H9 (cell line): ENCODE data around the gene DCHS2. TPM values are rescaled to one million over a fixed set of nuclear protein-coding genes. Genes with fewer than 3 reads are reported as not detected.

Source experiments
- DNase-seq: peaks from one replicate; pipeline ENCODE4 v3.0.0-alpha.2; 2017
- H2AFZ ChIP-seq: one replicate; pipeline ENCODE4 v1.6.1; 2013; ENCODE audit warnings: mild to moderate bottlenecking, low read length, control low read depth, moderate library complexity
- H2AK5ac ChIP-seq: 2 replicates; pipeline ENCODE4 v1.6.1; 2013; ENCODE audit warnings: low read length, control low read depth, mixed read lengths; ENCODE audit not compliant: insufficient read length
- H2BK120ac ChIP-seq: one replicate; pipeline ENCODE4 v1.6.1; 2013; ENCODE audit warnings: low read depth, mild to moderate bottlenecking, low read length, control low read depth, inconsistent platforms; ENCODE audit not compliant: poor library complexity, severe bottlenecking
- H2BK12ac ChIP-seq: 2 replicates; pipeline ENCODE4 v1.6.1; 2013; ENCODE audit warnings: low read length, control low read depth, mixed read lengths, low read depth; ENCODE audit not compliant: insufficient read length
- H2BK15ac ChIP-seq: 2 replicates; pipeline ENCODE4 v1.6.1; 2013; ENCODE audit warnings: low read depth, low read length, control low read depth
- H2BK20ac ChIP-seq: one replicate; pipeline ENCODE4 v1.6.1; 2013; ENCODE audit warnings: low read depth, mild to moderate bottlenecking, low read length, control low read depth, inconsistent platforms; ENCODE audit not compliant: poor library complexity, severe bottlenecking
- H2BK5ac ChIP-seq: 2 replicates; pipeline ENCODE4 v1.6.1; 2013; ENCODE audit warnings: low read length, control low read depth, mixed read lengths; ENCODE audit not compliant: insufficient read length
- H3K14ac ChIP-seq: 2 replicates; pipeline ENCODE4 v1.6.1; 2013; ENCODE audit warnings: low read length, control low read depth; ENCODE audit not compliant: insufficient read depth
- H3K18ac ChIP-seq: 2 replicates; pipeline ENCODE4 v1.6.1; 2013; ENCODE audit warnings: low read depth, mild to moderate bottlenecking, mixed read lengths, low read length, control low read depth; ENCODE audit not compliant: insufficient read length
- H3K23ac ChIP-seq: 2 replicates; pipeline ENCODE4 v1.6.1; 2013; ENCODE audit warnings: low read length, control low read depth, mixed read lengths, low read depth; ENCODE audit not compliant: insufficient read length
- H3K23me2 ChIP-seq: 2 replicates; pipeline ENCODE4 v1.6.1; 2013; ENCODE audit warnings: low read depth, mild to moderate bottlenecking, mixed read lengths, low read length, control low read depth; ENCODE audit not compliant: insufficient read length, poor library complexity, severe bottlenecking
- H3K27ac ChIP-seq: 2 replicates; pipeline ENCODE4 v1.5.1; 2013; ENCODE audit warnings: low read length, control low read depth, mixed read lengths, low read depth; ENCODE audit not compliant: insufficient read length
- H3K27me3 ChIP-seq: 2 replicates; pipeline ENCODE4 v1.6.1; 2013; ENCODE audit warnings: low read length, control low read depth, inconsistent platforms; ENCODE audit not compliant: insufficient read depth
- H3K4ac ChIP-seq: 2 replicates; pipeline ENCODE4 v1.6.1; 2013; ENCODE audit warnings: low read depth, mild to moderate bottlenecking, control low read depth, inconsistent platforms, low read length, moderate library complexity
- H3K4me1 ChIP-seq: 2 replicates; pipeline ENCODE4 v1.6.1; 2013; ENCODE audit warnings: low read length, control low read depth, inconsistent platforms; ENCODE audit not compliant: insufficient read depth
- H3K4me2 ChIP-seq: 2 replicates; pipeline ENCODE4 v1.6.1; 2013; ENCODE audit warnings: low read length, control low read depth, mixed read lengths; ENCODE audit not compliant: insufficient read length, insufficient read depth
- H3K56ac ChIP-seq: 2 replicates; pipeline ENCODE4 v1.6.1; 2013; ENCODE audit warnings: low read depth, mild to moderate bottlenecking, mixed read lengths, low read length, control low read depth; ENCODE audit not compliant: insufficient read length
- H3K79me1 ChIP-seq: 2 replicates; pipeline ENCODE4 v1.6.1; 2013; ENCODE audit warnings: low read depth, mild to moderate bottlenecking, moderate library complexity, low read length, control low read depth, inconsistent platforms; ENCODE audit not compliant: insufficient read depth, poor library complexity, severe bottlenecking
- H3K79me2 ChIP-seq: 2 replicates; pipeline ENCODE4 v1.6.1; 2013; ENCODE audit warnings: low read length, control low read depth, inconsistent platforms; ENCODE audit not compliant: insufficient read depth
- H3K9ac ChIP-seq: 2 replicates; pipeline ENCODE4 v1.6.1; 2013; ENCODE audit warnings: low read length, control low read depth, mixed read lengths; ENCODE audit not compliant: insufficient read length; ENCODE audit errors: extremely low read depth
- H3K9me3 ChIP-seq: one replicate; pipeline ENCODE4 v1.6.1; 2013; ENCODE audit warnings: low read depth, low read length, inconsistent platforms; ENCODE audit not compliant: control insufficient read depth
- H3T11ph ChIP-seq: one replicate; pipeline ENCODE4 v1.6.1; 2013; ENCODE audit warnings: mild to moderate bottlenecking, low read length, control low read depth, inconsistent platforms
- H4K20me1 ChIP-seq: one replicate; pipeline ENCODE4 v1.6.1; 2013; ENCODE audit not compliant: control insufficient read depth, insufficient read length, insufficient read depth
- H4K5ac ChIP-seq: 2 replicates; pipeline ENCODE4 v1.6.1; 2013; ENCODE audit warnings: low read depth, mild to moderate bottlenecking, mixed read lengths, low read length, control low read depth; ENCODE audit not compliant: insufficient read length
- H4K8ac ChIP-seq: replicated peaks from 2 replicates; pipeline ENCODE4 v1.6.1; 2013; ENCODE audit warnings: low read length, control low read depth, mixed read lengths, low read depth; ENCODE audit not compliant: insufficient read length
- H4K91ac ChIP-seq: 2 replicates; pipeline ENCODE4 v1.6.1; 2013; ENCODE audit warnings: low read depth, mild to moderate bottlenecking, moderate library complexity, mixed read lengths, low read length, control low read depth; ENCODE audit not compliant: insufficient read length
- H3K27ac Mint-ChIP-seq, 3 experiments: 2 replicates in 2 of 3; 3 replicates in 1 of 3; pipeline ENCODE4 v1.8.0; 2020 to 2021; ENCODE audit warnings: mixed read lengths in 3 of 3, mild to moderate bottlenecking in 1 of 3, moderate library complexity in 1 of 3
- H3K27me3 Mint-ChIP-seq: 2 replicates; pipeline ENCODE4 v1.8.0; 2021; ENCODE audit warnings: low read depth, mild to moderate bottlenecking, moderate library complexity, mixed read lengths
- H3K36me3 Mint-ChIP-seq, 3 experiments: 2 replicates in 2 of 3; 3 replicates in 1 of 3; pipeline ENCODE4 v1.8.0; 2020 to 2021; ENCODE audit warnings: low read depth in 3 of 3, mixed read lengths in 3 of 3; ENCODE audit not compliant: insufficient read depth in 1 of 3
- H3K4me1 Mint-ChIP-seq, 2 experiments: 2 replicates each; pipeline ENCODE4 v1.8.0; 2020; ENCODE audit warnings: mixed read lengths in 2 of 2
- H3K4me3 Mint-ChIP-seq, 2 experiments: 2 replicates in 1 of 2; 3 replicates in 1 of 2; pipeline ENCODE4 v1.8.0; 2020 to 2021; ENCODE audit warnings: mild to moderate bottlenecking in 2 of 2, mixed read lengths in 2 of 2, moderate library complexity in 1 of 2
- H3K9me3 Mint-ChIP-seq, 2 experiments: 2 replicates in 1 of 2; 3 replicates in 1 of 2; pipeline ENCODE4 v1.8.0; 2020; ENCODE audit warnings: mild to moderate bottlenecking in 2 of 2, mixed read lengths in 2 of 2, moderate library complexity in 1 of 2
- CTCF ChIP-seq: fragments of 200-600 bp; sonication (generic); conservative IDR thresholded peaks from 3 replicates; pipeline ENCODE4 v1.8.0; 2021; ENCODE audit warnings: antibody characterized with exemption, mild to moderate bottlenecking
- WGBS: extraction: QIAGEN DNeasy Blood & Tissue Kit; methylation state at CpG from one replicate; pipeline ENCODE4 v1.1.7; 2013; ENCODE audit warnings: missing lambda C conversion rate, low lambda C conversion rate, mixed read lengths; ENCODE audit not compliant: insufficient read length; ENCODE audit errors: extremely low coverage; 5-methylcytosine and 5-hydroxymethylcytosine counted together
- total RNA-seq: library from RNA; stranded (reverse); gene quantifications from 2 replicates; pipeline ENCODE4 v1.2.1, GENCODE V29; 2021

Gene DCHS2
- total RNA-seq, 1 experiment from 2014 or later = 0.57 TPM

- H3K56ac ChIP-seq = no peak overlapping the region
- no peak overlapping the region for H3K14ac ChIP-seq
- H2BK20ac ChIP-seq = no peak overlapping the region
- Mint-ChIP-seq H3K27me3 (no peaks in the 10 kb centered on the region; the same call in 1 of the 2 replicates), H3K36me3 (peaks cover 0 to 1% (median 0%) of the 10 kb centered on the region in 3 experiments; a peak in 1 of 7 replicates), H3K9me3 (peaks cover 2 to 3% of the 10 kb centered on the region in 2 experiments; a peak in 2 of 5 replicates), H3K4me3 (no peak overlapping the region), H3K4me1 (peaks cover 6 to 7% of the 10 kb centered on the region in 2 experiments; a peak in 3 of 4 replicates), H3K27ac (peak overlapping the region in 1 of 3 experiments; percentile 76; a peak in 2 of 7 replicates)
- no peak overlapping the region for H2BK120ac ChIP-seq
- no peak overlapping the region for H3K18ac ChIP-seq
- no CpG with 5 or more reads among the region's 5 CpGs for WGBS
- no peak overlapping the region for H3K27ac ChIP-seq
- no peak overlapping the region for H2AK5ac ChIP-seq
- no peak overlapping the region for H3K4me2 ChIP-seq
- no peak overlapping the region for H4K91ac ChIP-seq
- H3K4me1 ChIP-seq = no peaks in the 10 kb centered on the region; the same call in 1 of the 2 replicates
- H3K27me3 ChIP-seq = no peaks in the 10 kb centered on the region
- H2BK12ac ChIP-seq = no peak overlapping the region
- no peaks in the 10 kb centered on the region for H3K23me2 ChIP-seq
- peak overlapping the region; percentile 62 for H2AFZ ChIP-seq
- H3K79me2 ChIP-seq = no peaks in the 10 kb centered on the region
- no peak overlapping the region for H3K23ac ChIP-seq
- H3K4ac ChIP-seq = no peak overlapping the region
- no peaks in the 10 kb centered on the region for H3K79me1 ChIP-seq
- H3K9ac ChIP-seq = no peak overlapping the region
- no peak overlapping the region for H3T11ph ChIP-seq
- no peaks in the 10 kb centered on the region for H3K9me3 ChIP-seq
- no peak overlapping the region for H2BK15ac ChIP-seq
- H4K20me1 ChIP-seq = no peaks in the 10 kb centered on the region
- no peak overlapping the region for H2BK5ac ChIP-seq
- no peak for TF ChIP-seq CTCF
- DNase-seq = peak; percentile 89
- no peak overlapping the region for H4K8ac ChIP-seq
- H4K5ac ChIP-seq = no peak overlapping the region
Measured at GRCh38 chr4:154208424-154208823, 283.2 kb downstream of the DCHS2 start.
